Neural progenitor cell (in vitro differentiated cells): ENCODE results near the gene EVI2A. TPM values are rescaled to one million over a fixed set of nuclear protein-coding genes. Genes with fewer than 3 reads are reported as not detected.

ENCODE experiments used
- DNase-seq: peaks from one replicate; pipeline ENCODE4 v3.0.0-alpha.2; 2016; ENCODE audit warnings: low spot score
- H2AFZ ChIP-seq: fragments of 200-600 bp; sonication (generic); replicated peaks from 2 replicates; pipeline ENCODE4 v1.6.1; 2016; ENCODE audit warnings: antibody characterized with exemption
- H3F3A ChIP-seq: fragments of 200-600 bp; sonication (generic); 2 replicates; pipeline ENCODE4 v1.6.1; 2016; ENCODE audit warnings: antibody characterized with exemption, low read depth
- H3K27ac ChIP-seq: fragments of 200-600 bp; sonication (generic); 2 replicates; pipeline ENCODE4 v1.5.1; 2016; ENCODE audit warnings: mild to moderate bottlenecking
- H3K27me3 ChIP-seq: fragments of 200-600 bp; sonication (generic); 2 replicates; pipeline ENCODE4 v1.6.1; 2016; ENCODE audit warnings: mild to moderate bottlenecking, moderate library complexity
- H3K36me3 ChIP-seq: fragments of 200-600 bp; sonication (generic); 2 replicates; pipeline ENCODE4 v1.5.1; 2016
- H3K4me1 ChIP-seq: fragments of 200-600 bp; sonication (generic); 2 replicates; pipeline ENCODE4 v1.6.1; 2016; ENCODE audit warnings: mixed run types
- H3K4me2 ChIP-seq: fragments of 200-600 bp; sonication (generic); 2 replicates; pipeline ENCODE4 v1.6.1; 2016
- H3K4me3 ChIP-seq: fragments of 200-600 bp; sonication (generic); 2 replicates; pipeline ENCODE4 v1.5.1; 2016
- H3K79me2 ChIP-seq: fragments of 200-600 bp; sonication (generic); 2 replicates; pipeline ENCODE4 v1.6.1; 2016; ENCODE audit warnings: low read depth
- H3K9ac ChIP-seq: fragments of 200-600 bp; sonication (generic); 2 replicates; pipeline ENCODE4 v1.6.1; 2016
- H3K9me3 ChIP-seq: fragments of 200-600 bp; sonication (generic); 2 replicates; pipeline ENCODE4 v1.5.1; 2016; ENCODE audit warnings: low read depth
- H4K20me1 ChIP-seq: fragments of 200-600 bp; sonication (generic); 2 replicates; pipeline ENCODE4 v1.6.1; 2016; ENCODE audit warnings: low read depth
- H3K27ac Mint-ChIP-seq: 3 replicates; pipeline ENCODE4 v1.8.0; 2021; ENCODE audit warnings: mixed read lengths
- H3K27me3 Mint-ChIP-seq: 2 replicates; pipeline ENCODE4 v1.8.0; 2022; ENCODE audit warnings: low read depth, mild to moderate bottlenecking, inconsistent platforms, moderate library complexity, mixed read lengths; ENCODE audit not compliant: insufficient read depth
- H3K36me3 Mint-ChIP-seq: 3 replicates; pipeline ENCODE4 v1.8.0; 2021; ENCODE audit warnings: mixed read lengths
- H3K4me1 Mint-ChIP-seq: 3 replicates; pipeline ENCODE4 v1.8.0; 2021; ENCODE audit warnings: mixed read lengths
- H3K4me3 Mint-ChIP-seq: 3 replicates; pipeline ENCODE4 v1.8.0; 2021; ENCODE audit warnings: mild to moderate bottlenecking, moderate library complexity, mixed read lengths
- H3K9me3 Mint-ChIP-seq: 3 replicates; pipeline ENCODE4 v1.8.0; 2020; ENCODE audit warnings: mixed read lengths
- CTCF ChIP-seq: fragments of 200-600 bp; sonication (generic); IDR thresholded peaks from 2 replicates; pipeline ENCODE4 v1.5.1; 2017; ENCODE audit warnings: antibody characterized with exemption, mild to moderate bottlenecking
- EZH2 ChIP-seq: fragments of 200-600 bp; sonication (generic); IDR thresholded peaks from 2 replicates; pipeline ENCODE4 v1.6.1; 2017; ENCODE audit warnings: antibody characterized with exemption, mild to moderate bottlenecking, moderate library complexity
- EZH2phosphoT487 ChIP-seq: fragments of 200-600 bp; sonication (generic); IDR thresholded peaks from 2 replicates; pipeline ENCODE4 v1.6.1; 2017; ENCODE audit warnings: antibody characterized with exemption
- total RNA-seq: library from RNA; depleted of rRNA; stranded (reverse); fragments of >200 nt; gene quantifications from 2 replicates; pipeline ENCODE4 v1.2.3, GENCODE V29; 2015; ENCODE audit warnings: low replicate concordance

EVI2A gene
- total RNA-seq, 1 donor from 2014 or later: not detected

- Histone ChIP-seq H3K4me2 (no peak overlapping the region), H3K9me3 (no peaks in the 10 kb centered on the region), H3K36me3 (peaks cover 4% of the 10 kb centered on the region), H3K9ac (no peak overlapping the region), H2AFZ (no peak overlapping the region), H3K27ac (no peak overlapping the region), H4K20me1 (no peaks in the 10 kb centered on the region), H3K79me2 (no peaks in the 10 kb centered on the region), H3F3A (no peaks in the 10 kb centered on the region), H3K4me1 (no peaks in the 10 kb centered on the region), H3K4me3 (no peak overlapping the region), H3K27me3 (no peaks in the 10 kb centered on the region)
- TF ChIP-seq EZH2 (no peak), EZH2phosphoT487 (no peak), CTCF (no peak)
- no peak overlapping the region for H3K4me3 Mint-ChIP-seq
- H3K27me3 Mint-ChIP-seq: no peaks in the 10 kb centered on the region
- peaks cover 15% of the 10 kb centered on the region for H3K36me3 Mint-ChIP-seq
- no peak overlapping the region for H3K27ac Mint-ChIP-seq
- no peaks in the 10 kb centered on the region for H3K4me1 Mint-ChIP-seq
- no peaks in the 10 kb centered on the region for H3K9me3 Mint-ChIP-seq
- DNase-seq: no peak
Measured at GRCh38 chr17:31328160-31328535, 6.7 kb upstream of the EVI2A start.

GRCh38 chr17:31327534-31328159 lies 6.2 kb upstream of the EVI2A start:
- H3K4me3 ChIP-seq: no peak overlapping the region
- H3K27ac ChIP-seq: no peak overlapping the region
- no peaks in the 10 kb centered on the region for H3K27me3 ChIP-seq
- Mint-ChIP-seq H3K27me3 (no peaks in the 10 kb centered on the region), H3K4me3 (no peak overlapping the region), H3K9me3 (no peaks in the 10 kb centered on the region), H3K27ac (no peak overlapping the region), H3K4me1 (no peaks in the 10 kb centered on the region), H3K36me3 (peaks cover 15% of the 10 kb centered on the region)
- H3K36me3 ChIP-seq: peaks cover 4% of the 10 kb centered on the region
- no peak for TF ChIP-seq EZH2
- TF ChIP-seq CTCF: no peak
- TF ChIP-seq EZH2phosphoT487: no peak
- no peaks in the 10 kb centered on the region for H3K9me3 ChIP-seq
- no peak for DNase-seq
- no peak overlapping the region for H2AFZ ChIP-seq
- no peaks in the 10 kb centered on the region for H3K4me1 ChIP-seq
- H4K20me1 ChIP-seq: no peaks in the 10 kb centered on the region
- no peaks in the 10 kb centered on the region for H3F3A ChIP-seq
- no peak overlapping the region for H3K9ac ChIP-seq
- H3K4me2 ChIP-seq: no peak overlapping the region
- no peaks in the 10 kb centered on the region for H3K79me2 ChIP-seq

GRCh38 chr17:31323551-31323950 lies 2.1 kb upstream of the EVI2A start:
- H3K4me1 Mint-ChIP-seq: no peaks in the 10 kb centered on the region
- no peak overlapping the region for H3K27ac ChIP-seq
- H3K36me3 ChIP-seq: no peaks in the 10 kb centered on the region
- H3K36me3 Mint-ChIP-seq: peaks cover 15% of the 10 kb centered on the region
- H3K9ac ChIP-seq: no peak overlapping the region
- H3F3A ChIP-seq: no peaks in the 10 kb centered on the region
- H3K4me3 Mint-ChIP-seq: no peak overlapping the region
- no peak overlapping the region for H3K4me2 ChIP-seq
- no peaks in the 10 kb centered on the region for H3K4me1 ChIP-seq
- no peaks in the 10 kb centered on the region for H3K79me2 ChIP-seq
- no peak overlapping the region for H2AFZ ChIP-seq
- H3K4me3 ChIP-seq: no peak overlapping the region
- H3K9me3 Mint-ChIP-seq: no peaks in the 10 kb centered on the region
- H3K27me3 Mint-ChIP-seq: no peaks in the 10 kb centered on the region
- no peak for DNase-seq
- TF ChIP-seq EZH2phosphoT487: no peak
- TF ChIP-seq CTCF: no peak
- no peak for TF ChIP-seq EZH2
- H3K27me3 ChIP-seq: no peaks in the 10 kb centered on the region
- no peaks in the 10 kb centered on the region for H4K20me1 ChIP-seq
- no peak overlapping the region for H3K27ac Mint-ChIP-seq
- H3K9me3 ChIP-seq: no peaks in the 10 kb centered on the region
